Thyroid gland (tissue), 4 donors: Measurements from ENCODE around the gene TBL1XR1.

Experiments
- CTCF ChIP-seq, 6 experiments: fragments of 200-600 bp in 3 of 6; fragments of 450-650 bp in 3 of 6; sonication (generic) in 3 of 6; IDR thresholded peaks; one replicate each; pipeline ENCODE4 v1.5.1; 2016 to 2019; ENCODE audit warnings: antibody characterized with exemption in 6 of 6, mild to moderate bottlenecking in 2 of 6, inconsistent platforms in 1 of 6, moderate library complexity in 1 of 6
- POLR2A ChIP-seq, 2 donors: fragments of 450-650 bp; IDR thresholded peaks; one replicate each; pipeline ENCODE4 v1.6.1; 2017; ENCODE audit warnings: antibody characterized with exemption in 2 of 2, mild to moderate bottlenecking in 2 of 2, moderate library complexity in 1 of 2

- no peak for TF ChIP-seq CTCF (IDR thresholded peaks at IDR 0.05)
- TF ChIP-seq POLR2A (IDR thresholded peaks at IDR 0.05): no peak
These were observed 51.3 kb downstream of the TBL1XR1 start for GRCh38 chr3:177145954-177146353.
